D721Med (cell line): ENCODE data around the gene ZNF76.

Source experiments
- DNase-seq: peaks from one replicate; pipeline ENCODE4 v3.0.0; 2011; ENCODE audit warnings: low spot score; ENCODE audit not compliant: insufficient read length
- FAIRE-seq: peaks from 2 replicates; lab custom pipeline; 2011; peaks lifted over from hg19 to GRCh38; lab: Jason Lieb, UNC
- CTCF ChIP-seq: IDR thresholded peaks from 2 replicates; pipeline ENCODE4 v1.5.1; 2012; ENCODE audit warnings: mild to moderate bottlenecking, control low read depth; ENCODE audit not compliant: insufficient read depth; ENCODE audit errors: missing control alignments

The ZNF76 gene

GRCh38 chr6:35243386-35243958 is 16.1 kb upstream of the ZNF76 start:
- no peak for FAIRE-seq
- no peak for TF ChIP-seq CTCF
- DNase-seq, result no peak

GRCh38 chr6:35244551-35244950 is 15.0 kb upstream of the ZNF76 start:
- DNase-seq (no peak), FAIRE-seq (no peak)
- TF ChIP-seq CTCF, result no peak

DNA sequence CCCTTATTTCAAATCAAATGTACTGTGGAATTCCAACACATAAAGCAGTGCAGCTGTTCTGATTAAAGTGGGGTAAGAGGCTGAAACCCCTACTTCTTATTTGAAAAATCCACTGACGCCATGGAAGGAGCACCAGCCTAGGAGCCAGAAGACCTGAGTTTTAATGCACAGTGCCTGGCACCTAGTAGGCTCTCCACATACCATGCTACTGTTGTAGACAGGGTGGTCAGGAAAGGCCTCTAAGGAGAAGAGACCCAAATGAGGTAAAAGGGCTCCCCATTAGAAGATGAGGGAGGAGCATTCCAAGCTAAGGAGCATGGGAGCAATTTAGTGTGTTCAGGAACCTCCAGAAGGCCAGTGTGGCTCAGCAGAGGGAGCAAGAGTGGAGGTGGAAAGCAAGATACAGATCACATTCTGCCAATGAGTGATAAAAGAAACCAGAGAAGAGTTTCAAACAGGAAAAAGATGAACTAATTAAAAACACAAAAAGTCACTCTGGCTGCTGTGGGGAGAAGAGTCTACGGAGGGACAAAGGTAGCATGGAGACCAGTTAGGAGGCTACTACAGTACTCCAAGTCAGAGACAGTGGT is 11.8 kb upstream of the ZNF76 start:
- DNase-seq, result no peak
- TF ChIP-seq CTCF, result no peak
- no peak for FAIRE-seq

GRCh38 chr6:35248300-35248699 is 11.2 kb upstream of the ZNF76 start:
- DNase-seq (no peak), FAIRE-seq (no peak)
- TF ChIP-seq CTCF, result no peak

GRCh38 chr6:35248965-35249364 is 10.6 kb upstream of the ZNF76 start:
- TF ChIP-seq CTCF, result no peak
- FAIRE-seq, result no peak
- DNase-seq, result no peak

GRCh38 chr6:35251949-35252348 is 7.6 kb upstream of the ZNF76 start:
- TF ChIP-seq CTCF, result no peak
- DNase-seq (no peak), FAIRE-seq (no peak)

DNA sequence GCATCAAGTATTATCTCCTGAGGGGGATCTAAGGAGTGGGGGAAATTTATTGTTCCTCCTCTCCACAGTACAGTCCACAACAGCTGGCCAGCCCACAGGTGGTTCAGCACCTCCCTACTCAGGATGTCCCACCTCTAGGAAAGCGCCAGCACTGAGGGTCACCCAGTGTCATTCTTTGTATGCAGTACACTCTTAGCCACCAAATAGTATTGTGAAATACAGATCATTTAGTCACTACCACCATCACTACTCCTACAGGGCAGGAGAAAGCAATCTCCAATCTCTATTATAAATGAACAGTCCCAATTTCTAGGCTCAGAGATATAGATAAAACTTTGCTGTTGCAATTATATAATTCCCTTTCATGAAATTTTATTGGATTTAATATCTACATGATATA is 6.3 kb upstream of the ZNF76 start:
- FAIRE-seq (no peak), DNase-seq (no peak)
- no peak for TF ChIP-seq CTCF
